Lung (tissue), 12 donors: ENCODE data around the gene RIN3. TPM values are rescaled to one million over a fixed set of nuclear protein-coding genes. Genes with fewer than 3 reads are reported as not detected.

Experiments
- ATAC-seq: fragments of 200-7000 bp; cut with Tn5 transposase; one replicate; pipeline ENCODE4 v1.9.1; 2020; ENCODE audit warnings: moderate number of reproducible peaks; ENCODE audit not compliant: insufficient read depth, low FRiP score
- DNase-seq, 3 donors: peaks; one replicate each; pipeline ENCODE4 v3.0.0-alpha.2; 2013 to 2017
- H3K27ac ChIP-seq, 2 donors: one replicate each; pipeline ENCODE4 v1.5.1; 2013; ENCODE audit warnings: mild to moderate bottlenecking in 2 of 2, moderate library complexity in 2 of 2, control low read depth in 1 of 2, inconsistent platforms in 1 of 2, low read depth in 1 of 2, low read length in 1 of 2
- H3K27me3 ChIP-seq, 3 donors: one replicate each; pipeline ENCODE4 v1.5.1; 2013; ENCODE audit warnings: low read length in 2 of 3; ENCODE audit not compliant: control insufficient read depth in 3 of 3, insufficient read depth in 3 of 3
- H3K36me3 ChIP-seq, 4 donors: one replicate each; pipeline ENCODE4 v1.5.1; 2013; ENCODE audit warnings: low read length in 4 of 4, mild to moderate bottlenecking in 1 of 4, moderate library complexity in 1 of 4; ENCODE audit not compliant: control insufficient read depth in 4 of 4, insufficient read depth in 4 of 4
- H3K4me1 ChIP-seq, 5 donors: one replicate each; pipeline ENCODE4 v1.5.1; 2013; ENCODE audit warnings: low read length in 5 of 5, mild to moderate bottlenecking in 2 of 5, moderate library complexity in 1 of 5; ENCODE audit not compliant: control insufficient read depth in 5 of 5, insufficient read depth in 5 of 5
- H3K4me3 ChIP-seq: one replicate; pipeline ENCODE4 v1.5.1; 2013; ENCODE audit warnings: mild to moderate bottlenecking, control low read depth, moderate library complexity
- H3K9ac ChIP-seq, 2 donors: one replicate each; pipeline ENCODE4 v1.5.1; 2013; ENCODE audit warnings: low read length in 2 of 2, control low read depth in 1 of 2; ENCODE audit not compliant: insufficient read depth in 1 of 2
- H3K9me3 ChIP-seq, 4 donors: one replicate each; pipeline ENCODE4 v1.5.1; 2013; ENCODE audit warnings: low read length in 3 of 4, mild to moderate bottlenecking in 1 of 4, moderate library complexity in 1 of 4; ENCODE audit not compliant: control insufficient read depth in 4 of 4, insufficient read depth in 3 of 4
- CTCF ChIP-seq: IDR thresholded peaks from 2 replicates; pipeline ENCODE4 v1.5.1; 2012; ENCODE audit warnings: mild to moderate bottlenecking; ENCODE audit errors: control extremely low read depth, extremely low read depth
- WGBS, 2 donors: extraction: QIAGEN DNeasy Blood & Tissue Kit; methylation state at CpG; one replicate each; pipeline ENCODE4 v1.1.7; 2013; 5-methylcytosine and 5-hydroxymethylcytosine counted together
- polyA plus RNA-seq, 2 donors: library from polyadenylated mRNA; stranded (reverse); fragments of 200-250 nt; gene quantifications; one replicate each; pipeline ENCODE4 v1.2.1, GENCODE V29; 2013
- total RNA-seq, 2 donors: library from RNA; depleted of rRNA in 1 of 2; stranded (reverse); fragments of >200 nt in 1 of 2; gene quantifications; one replicate each; pipeline ENCODE4 v1.2.1, GENCODE V29; 2014 to 2021
- donor health status: control.
- donor health status: control.
- donor health status: Bipolar disorder and iron deficiency.
- donor health status: healthy.
- donor health status: DM: yes; HTN: yes; CAD: no.

Gene RIN3
- total and polyA plus RNA-seq, 4 donors, result 19.3 to 55.5 (median 40.2) TPM

GRCh38 chr14:92529903-92530302 is 16.3 kb downstream of the RIN3 start:
- Histone ChIP-seq H3K27ac (peak overlapping the region in 1 of 2 donors; percentile 34), H3K9me3 (no peaks in the 10 kb centered on the region), H3K36me3 (no peaks in the 10 kb centered on the region), H3K9ac (no peak overlapping the region), H3K4me3 (no peak overlapping the region), H3K27me3 (no peaks in the 10 kb centered on the region), H3K4me1 (peaks cover 0 to 28% (median 11%) of the 10 kb centered on the region in 5 donors)
- ATAC-seq (no peak), DNase-seq (no peak)
- TF ChIP-seq CTCF, result no peak
- WGBS, 2 donors, result 47 to 58% methylated on average over 4 of the region's 4 CpGs

- H3K9ac ChIP-seq, result no peak overlapping the region
- 52 to 67% methylated on average over 16 of the region's 16 CpGs for WGBS, 2 donors
- DNase-seq (no peak), ATAC-seq (peak; percentile 51)
- H3K4me1 ChIP-seq, result peaks cover 0 to 25% (median 10%) of the 10 kb centered on the region in 5 donors
- no peaks in the 10 kb centered on the region for H3K27me3 ChIP-seq
- no peak for TF ChIP-seq CTCF
- H3K27ac ChIP-seq, result peak overlapping the region in 1 of 2 donors; percentile 35
- no peaks in the 10 kb centered on the region for H3K36me3 ChIP-seq
- H3K9me3 ChIP-seq, result no peaks in the 10 kb centered on the region
- H3K4me3 ChIP-seq, result no peak overlapping the region
Measured at GRCh38 chr14:92531106-92531873, 17.7 kb downstream of the RIN3 start.

GRCh38 chr14:92532490-92533163 is 19.0 kb downstream of the RIN3 start:
- H3K9ac ChIP-seq, result no peak overlapping the region
- no peak overlapping the region for H3K4me3 ChIP-seq
- no peaks in the 10 kb centered on the region for H3K9me3 ChIP-seq
- DNase-seq (no peak), ATAC-seq (no peak)
- H3K27me3 ChIP-seq, result no peaks in the 10 kb centered on the region
- 40 to 54% methylated on average over 10 of the region's 10 CpGs for WGBS, 2 donors
- H3K27ac ChIP-seq, result peak overlapping the region in 1 of 2 donors; percentile 14
- no peak for TF ChIP-seq CTCF
- no peaks in the 10 kb centered on the region for H3K36me3 ChIP-seq
- H3K4me1 ChIP-seq, result peaks cover 0 to 22% (median 7%) of the 10 kb centered on the region in 5 donors
